ENCODE data around the gene VAMP5. TPM values are rescaled to one million over a fixed set of nuclear protein-coding genes. Genes with fewer than 3 reads are reported as not detected.

VAMP5 gene
- total and polyA plus RNA-seq, 4 donors: 9.7 to 74.6 (median 40.2) TPM

- peaks cover 12 to 43% (median 30%) of the 10 kb centered on the region in 4 donors for H3K4me1 ChIP-seq (ENCODE audit: control insufficient read depth in 4 of 4, insufficient read depth in 4 of 4, low read length in 3 of 4)
- H3K9me3 ChIP-seq (ENCODE audit: control insufficient read depth in 4 of 4, low read length in 3 of 4): no peaks in the 10 kb centered on the region
- H3K9ac ChIP-seq (ENCODE audit: low read depth in 1 of 2, low read length in 2 of 2): no peak overlapping the region
- WGBS: 82% methylated on average over 4 of the region's 4 CpGs
- TF ChIP-seq JUND (IDR thresholded peaks at IDR 0.05): no peak
- no peak for TF ChIP-seq HNF4G (IDR thresholded peaks at IDR 0.05)
- TF ChIP-seq SP1 (IDR thresholded peaks at IDR 0.05): no peak
- no peak for TF ChIP-seq RXRA (IDR thresholded peaks at IDR 0.05)
- TF ChIP-seq YY1 (IDR thresholded peaks at IDR 0.05): no peak
- H3K27ac ChIP-seq (ENCODE audit: low read depth in 1 of 2, low read length in 2 of 2): peak overlapping the region; percentile 32 to 74
- H3K27me3 ChIP-seq (ENCODE audit: control insufficient read depth in 4 of 4, insufficient read depth in 4 of 4, low read length in 3 of 4): no peaks in the 10 kb centered on the region
- H3K4me3 ChIP-seq (ENCODE audit: low read depth in 1 of 3, low read length in 3 of 3): no peak overlapping the region
- DNase-seq (ENCODE audit: low spot score): no peak
- no peaks in the 10 kb centered on the region for H3K36me3 ChIP-seq (ENCODE audit: control insufficient read depth in 4 of 4, insufficient read depth in 3 of 4, low read depth in 1 of 4, low read length in 3 of 4)
Measured at GRCh38 chr2:85588645-85589044, 4.4 kb downstream of the VAMP5 start.

GRCh38 chr2:85589181-85589580, 5.0 kb downstream of the VAMP5 start:
- Histone ChIP-seq H3K9ac (ENCODE audit: low read depth in 1 of 2, low read length in 2 of 2) (no peak overlapping the region), H3K27me3 (ENCODE audit: control insufficient read depth in 4 of 4, insufficient read depth in 4 of 4, low read length in 3 of 4) (no peaks in the 10 kb centered on the region), H3K4me1 (ENCODE audit: control insufficient read depth in 4 of 4, insufficient read depth in 4 of 4, low read length in 3 of 4) (peaks cover 12 to 42% (median 26%) of the 10 kb centered on the region in 4 donors), H3K9me3 (ENCODE audit: control insufficient read depth in 4 of 4, low read length in 3 of 4) (no peaks in the 10 kb centered on the region), H3K4me3 (ENCODE audit: low read depth in 1 of 3, low read length in 3 of 3) (no peak overlapping the region), H3K27ac (ENCODE audit: low read depth in 1 of 2, low read length in 2 of 2) (peak overlapping the region; percentile 53 to 74), H3K36me3 (ENCODE audit: control insufficient read depth in 4 of 4, insufficient read depth in 3 of 4, low read depth in 1 of 4, low read length in 3 of 4) (no peaks in the 10 kb centered on the region)
- 88% methylated on average over 4 of the region's 4 CpGs for WGBS
- no peak for DNase-seq (ENCODE audit: low spot score)
- no peak for TF ChIP-seq FOXA1 (IDR thresholded peaks at IDR 0.05)
- TF ChIP-seq TAF1 (conservative IDR thresholded peaks at IDR 0.05): no peak
- TF ChIP-seq SP1 (IDR thresholded peaks at IDR 0.05): no peak
- no peak for TF ChIP-seq RAD21 (IDR thresholded peaks at IDR 0.05)
- TF ChIP-seq NR2F2 (IDR thresholded peaks at IDR 0.05): no peak
- no peak for TF ChIP-seq REST (IDR thresholded peaks at IDR 0.05)
- TF ChIP-seq YY1 (IDR thresholded peaks at IDR 0.05): no peak
- TF ChIP-seq JUND (IDR thresholded peaks at IDR 0.05): no peak

- Histone ChIP-seq H3K9me3 (ENCODE audit: control insufficient read depth in 4 of 4, low read length in 3 of 4) (no peaks in the 10 kb centered on the region), H3K27ac (ENCODE audit: low read depth in 1 of 2, low read length in 2 of 2) (peak overlapping the region; percentile 53 to 74), H3K36me3 (ENCODE audit: control insufficient read depth in 4 of 4, insufficient read depth in 3 of 4, low read depth in 1 of 4, low read length in 3 of 4) (no peaks in the 10 kb centered on the region), H3K4me3 (ENCODE audit: low read depth in 1 of 3, low read length in 3 of 3) (no peak overlapping the region), H3K9ac (ENCODE audit: low read depth in 1 of 2, low read length in 2 of 2) (no peak overlapping the region), H3K4me1 (ENCODE audit: control insufficient read depth in 4 of 4, insufficient read depth in 4 of 4, low read length in 3 of 4) (peaks cover 10 to 40% (median 27%) of the 10 kb centered on the region in 4 donors), H3K27me3 (ENCODE audit: control insufficient read depth in 4 of 4, insufficient read depth in 4 of 4, low read length in 3 of 4) (no peaks in the 10 kb centered on the region)
- WGBS: 34% methylated on average over 7 of the region's 7 CpGs
- DNase-seq (ENCODE audit: low spot score): no peak
- TF ChIP-seq HNF4A (conservative IDR thresholded peaks at IDR 0.05) (peak in 1 of 2 donors; percentile 13), MAX (IDR thresholded peaks at IDR 0.05) (peak; percentile 26), EGR1 (IDR thresholded peaks at IDR 0.05; ENCODE audit: low read depth in 2 of 2) (no peak), NR2F2 (IDR thresholded peaks at IDR 0.05) (peak; percentile 26), RAD21 (IDR thresholded peaks at IDR 0.05) (peak in 1 of 2 donors; percentile 28), REST (IDR thresholded peaks at IDR 0.05) (no peak), FOXA2 (IDR thresholded peaks at IDR 0.05) (peak; percentile 65), ATF3 (IDR thresholded peaks at IDR 0.05) (no peak), GABPA (IDR thresholded peaks at IDR 0.05 in 1 of 2, conservative IDR thresholded peaks at IDR 0.05 in 1 of 2) (no peak), ZBTB33 (IDR thresholded peaks at IDR 0.05) (no peak)
Measured at GRCh38 chr2:85589982-85590791, 6.0 kb downstream of the VAMP5 start.
